Parathyroid adenoma (tissue), 2 donors: Measurements from ENCODE around the gene CARMIL3.

Source experiments
- H2AFZ ChIP-seq: fragments of 300-600 bp; sonication (generic); one replicate; pipeline ENCODE4 v1.7.0; 2017; ENCODE audit warnings: antibody characterized with exemption, mild to moderate bottlenecking
- H3K27ac ChIP-seq: fragments of 300-600 bp; sonication (generic); one replicate; pipeline ENCODE4 v1.7.0; 2017
- H3K27me3 ChIP-seq: fragments of 300-600 bp; sonication (generic); one replicate; pipeline ENCODE4 v1.7.0; 2017; ENCODE audit warnings: low read length; ENCODE audit not compliant: control insufficient read depth, insufficient read depth
- H3K36me3 ChIP-seq: fragments of 300-600 bp; sonication (generic); one replicate; pipeline ENCODE4 v1.7.0; 2017; ENCODE audit warnings: low read length; ENCODE audit not compliant: control insufficient read depth, insufficient read depth
- H3K4me1 ChIP-seq: fragments of 300-600 bp; sonication (generic); one replicate; pipeline ENCODE4 v1.7.0; 2017; ENCODE audit warnings: control low read depth
- H3K4me2 ChIP-seq: fragments of 300-600 bp; sonication (generic); one replicate; pipeline ENCODE4 v1.7.0; 2017; ENCODE audit warnings: low read length
- H3K4me3 ChIP-seq: fragments of 300-600 bp; sonication (generic); one replicate; pipeline ENCODE4 v1.7.0; 2017; ENCODE audit warnings: low read depth, low read length
- H3K79me2 ChIP-seq: fragments of 300-600 bp; sonication (generic); one replicate; pipeline ENCODE4 v1.7.0; 2017; ENCODE audit warnings: control low read depth
- H3K9ac ChIP-seq: fragments of 300-600 bp; sonication (generic); one replicate; pipeline ENCODE4 v1.7.0; 2017; ENCODE audit warnings: mild to moderate bottlenecking
- H3K9me3 ChIP-seq: fragments of 300-600 bp; sonication (generic); one replicate; pipeline ENCODE4 v1.7.0; 2017; ENCODE audit warnings: low read length; ENCODE audit not compliant: control insufficient read depth
- TF ChIP-seq, protein P1 (sequence below): fragments of 300-600 bp; sonication (generic); IDR thresholded peaks from one replicate; pipeline ENCODE4 v1.7.0; 2017; ENCODE audit warnings: antibody characterized with exemption, mild to moderate bottlenecking
- donor health status: primary hyperparathyroidism.

CARMIL3 gene

DNA sequence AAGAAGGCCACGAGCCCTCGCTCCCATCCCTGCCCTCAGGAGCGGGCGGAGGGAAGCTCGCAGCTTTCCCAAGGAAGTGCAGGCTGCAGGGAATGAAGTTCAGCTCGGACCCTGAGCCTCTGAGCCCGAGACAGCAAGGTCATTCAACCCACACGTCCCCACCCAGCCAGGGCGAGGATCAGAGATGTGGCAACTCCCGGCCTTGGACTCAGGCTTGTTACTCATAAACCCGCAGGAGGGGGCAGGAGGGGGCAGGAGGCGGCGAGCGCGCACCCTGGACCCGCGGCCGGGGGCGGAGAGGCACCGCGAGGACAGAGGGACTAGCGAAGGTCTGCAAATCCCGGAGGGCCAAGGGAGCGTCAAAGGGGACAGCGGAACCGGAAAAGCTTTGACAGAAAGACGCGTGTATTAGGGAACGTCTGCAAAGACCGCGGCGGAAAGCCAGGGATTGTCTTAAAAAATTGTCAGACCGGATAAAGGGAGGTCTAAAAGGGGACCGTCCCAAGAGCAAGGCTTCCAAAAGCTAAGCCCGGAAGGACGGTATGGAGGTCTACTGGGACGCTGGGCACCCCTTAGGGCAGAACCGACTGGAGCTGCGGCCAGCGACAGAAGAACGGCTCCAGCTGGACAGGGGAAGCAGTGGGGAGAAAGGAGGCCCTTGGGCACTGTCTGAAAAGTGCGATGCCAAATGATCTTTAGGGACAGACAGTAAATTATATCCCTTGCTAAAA, 62.2 kb downstream of the CARMIL3 start:
- H3K9ac ChIP-seq, result peak overlapping the region; percentile 61
- no peaks in the 10 kb centered on the region for H3K27me3 ChIP-seq
- peak overlapping the region; percentile 99 for H3K4me3 ChIP-seq
- H3K4me2 ChIP-seq, result peak overlapping the region; percentile 84
- TF ChIP-seq, protein P1, sequence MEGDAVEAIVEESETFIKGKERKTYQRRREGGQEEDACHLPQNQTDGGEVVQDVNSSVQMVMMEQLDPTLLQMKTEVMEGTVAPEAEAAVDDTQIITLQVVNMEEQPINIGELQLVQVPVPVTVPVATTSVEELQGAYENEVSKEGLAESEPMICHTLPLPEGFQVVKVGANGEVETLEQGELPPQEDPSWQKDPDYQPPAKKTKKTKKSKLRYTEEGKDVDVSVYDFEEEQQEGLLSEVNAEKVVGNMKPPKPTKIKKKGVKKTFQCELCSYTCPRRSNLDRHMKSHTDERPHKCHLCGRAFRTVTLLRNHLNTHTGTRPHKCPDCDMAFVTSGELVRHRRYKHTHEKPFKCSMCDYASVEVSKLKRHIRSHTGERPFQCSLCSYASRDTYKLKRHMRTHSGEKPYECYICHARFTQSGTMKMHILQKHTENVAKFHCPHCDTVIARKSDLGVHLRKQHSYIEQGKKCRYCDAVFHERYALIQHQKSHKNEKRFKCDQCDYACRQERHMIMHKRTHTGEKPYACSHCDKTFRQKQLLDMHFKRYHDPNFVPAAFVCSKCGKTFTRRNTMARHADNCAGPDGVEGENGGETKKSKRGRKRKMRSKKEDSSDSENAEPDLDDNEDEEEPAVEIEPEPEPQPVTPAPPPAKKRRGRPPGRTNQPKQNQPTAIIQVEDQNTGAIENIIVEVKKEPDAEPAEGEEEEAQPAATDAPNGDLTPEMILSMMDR, result no peak
- peaks cover 14% of the 10 kb centered on the region for H3K4me1 ChIP-seq
- no peaks in the 10 kb centered on the region for H3K36me3 ChIP-seq
- H3K27ac ChIP-seq, result peak overlapping the region; percentile 100
- H3K79me2 ChIP-seq, result peaks cover 22% of the 10 kb centered on the region
- H3K9me3 ChIP-seq, result no peaks in the 10 kb centered on the region
- H2AFZ ChIP-seq, result peak overlapping the region; percentile 86

DNA sequence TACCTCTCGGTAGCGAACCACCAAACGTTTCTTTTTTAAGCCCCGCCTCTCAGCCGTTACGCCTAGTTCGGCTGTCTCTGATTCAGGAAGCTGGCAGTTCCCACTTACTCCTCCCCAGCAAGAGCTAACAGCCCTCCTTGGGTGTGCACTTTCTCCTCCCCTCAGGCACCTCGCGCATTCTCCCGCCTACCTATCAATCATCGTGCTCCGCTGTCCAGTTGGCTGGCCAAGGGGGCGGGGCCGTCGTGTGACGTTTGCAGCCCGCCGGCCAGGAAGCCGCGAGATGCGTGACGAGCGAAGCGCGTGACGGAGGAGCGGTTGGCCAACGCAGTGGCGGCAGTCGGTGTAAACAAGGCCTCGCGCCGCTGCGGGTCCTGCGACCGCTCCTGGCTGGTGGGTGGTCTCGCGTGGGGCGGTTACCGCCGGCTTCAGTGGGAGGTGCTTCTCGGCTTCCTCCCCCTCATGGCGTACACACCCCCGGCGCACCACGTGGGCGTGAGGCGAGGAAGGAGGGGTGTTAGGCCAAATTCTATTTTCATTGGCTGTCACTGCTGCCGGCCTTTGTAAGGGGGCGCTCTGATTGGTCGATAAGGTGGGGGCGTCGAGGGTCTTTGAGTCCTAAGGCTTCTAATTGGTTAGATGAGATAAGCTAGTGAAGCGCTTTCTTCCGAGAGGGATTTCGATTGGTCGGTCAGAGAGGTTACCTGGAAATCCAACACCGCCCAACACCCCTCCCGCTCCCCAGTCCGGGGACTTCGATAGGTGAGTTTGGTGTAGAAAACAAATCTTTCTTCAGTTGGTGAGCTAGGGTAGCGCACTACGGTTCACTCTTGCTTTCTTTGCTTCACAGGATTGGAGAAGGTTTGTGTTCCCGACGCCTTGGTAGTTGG, 63.0 kb downstream of the CARMIL3 start, which contains the start of the genes DCAF11 and NRL:
Gene DCAF11 (plus strand): TSS at position 246 of the 890 bp plus-strand sequence. CDS start 818 bp downstream, outside the sequence.
Gene NRL (minus strand): TSS at position 418 of the 890 bp plus-strand sequence. CDS start 32,101 bp downstream, outside the sequence.
- Histone ChIP-seq H2AFZ (peak within 1 kb of the TSS; percentile 86), H3K79me2 (peaks cover 22% of the 10 kb centered on the region), H3K27me3 (no peaks in the 10 kb centered on the region), H3K4me3 (peak within 1 kb of the TSS; percentile 99), H3K9ac (peak within 1 kb of the TSS; percentile 61), H3K4me2 (peak within 1 kb of the TSS; percentile 84), H3K27ac (peak within 1 kb of the TSS; percentile 100), H3K4me1 (peaks cover 13% of the 10 kb centered on the region), H3K36me3 (no peaks in the 10 kb centered on the region), H3K9me3 (no peaks in the 10 kb centered on the region)
- TF ChIP-seq, protein P1, result no peak

DNA sequence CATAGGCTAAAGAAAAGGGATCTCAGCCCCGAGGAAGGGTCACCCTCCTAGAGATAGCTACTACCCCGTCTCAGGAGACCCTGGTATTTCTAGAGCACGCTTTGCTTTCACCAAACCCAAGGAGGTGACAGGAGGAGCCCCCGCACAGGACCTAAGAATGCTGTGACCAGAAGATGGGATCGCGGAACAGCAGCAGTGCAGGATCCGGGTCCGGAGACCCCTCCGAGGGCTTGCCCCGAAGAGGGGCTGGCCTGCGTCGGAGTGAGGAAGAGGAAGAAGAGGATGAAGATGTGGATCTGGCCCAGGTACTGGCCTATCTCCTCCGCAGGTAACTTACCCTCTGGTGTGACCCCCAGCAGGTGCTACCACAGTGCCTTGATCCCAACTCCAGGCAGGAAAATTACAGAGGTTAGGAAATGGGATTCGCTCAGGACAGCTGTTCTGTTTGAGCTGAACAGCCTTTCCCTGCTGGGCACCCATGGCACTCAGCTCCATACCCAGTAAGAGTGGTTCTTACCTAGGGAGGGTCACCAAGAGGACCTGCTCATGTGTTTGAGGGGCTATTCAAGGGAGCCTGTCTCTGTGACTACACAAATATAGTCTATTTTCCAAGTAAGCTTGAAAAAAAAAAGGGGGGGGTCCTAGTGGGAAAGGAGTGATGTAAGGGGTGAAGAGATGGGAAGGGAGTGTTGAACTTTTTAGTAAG, 63.8 kb downstream of the CARMIL3 start:
- TF ChIP-seq, protein P1, result no peak
- no peaks in the 10 kb centered on the region for H3K27me3 ChIP-seq
- peak overlapping the region; percentile 100 for H3K27ac ChIP-seq
- H3K4me2 ChIP-seq, result peak overlapping the region; percentile 84
- peak overlapping the region; percentile 99 for H3K4me3 ChIP-seq
- peaks cover 22% of the 10 kb centered on the region for H3K79me2 ChIP-seq
- peak overlapping the region; percentile 72 for H2AFZ ChIP-seq
- peaks cover 13% of the 10 kb centered on the region for H3K4me1 ChIP-seq
- H3K9me3 ChIP-seq, result no peaks in the 10 kb centered on the region
- peak overlapping the region; percentile 42 for H3K9ac ChIP-seq
- H3K36me3 ChIP-seq, result no peaks in the 10 kb centered on the region

- Histone ChIP-seq H3K4me1 (peaks cover 13% of the 10 kb centered on the region), H3K27me3 (no peaks in the 10 kb centered on the region), H3K36me3 (no peaks in the 10 kb centered on the region), H3K4me3 (peak overlapping the region; percentile 99), H3K4me2 (peak overlapping the region; percentile 84), H3K27ac (peak overlapping the region; percentile 20), H3K9ac (no peak overlapping the region), H3K9me3 (no peaks in the 10 kb centered on the region), H2AFZ (no peak overlapping the region), H3K79me2 (peaks cover 15% of the 10 kb centered on the region)
- TF ChIP-seq, protein P1, result no peak
Observed at GRCh38 chr14:24116128-24116814, 64.5 kb downstream of the CARMIL3 start.
